ENCODE data around the gene ZIC4. TPM values are rescaled to one million over a fixed set of nuclear protein-coding genes. Genes with fewer than 3 reads are reported as not detected.

ZIC4 gene
- total and polyA plus RNA-seq, 10 of the 15 experiments (the other 5 are each of a cell fraction or from before 2014, with no cell fraction given), result not detected

GRCh38 chr3:147414390-147415138 lies 8.2 kb upstream of the ZIC4 start:
- CTCF ChIA-PET, result interaction anchor here (1.4 kb wide), 1 partner anchor 10 kb away, joined by 3 read pairs; no protein-coding TSS in a partner anchor
- POLR2A ChIA-PET, result no interaction called here
- FAIRE-seq (no peak), DNase-seq (ENCODE audit: low read depth, low spot score) (no peak), ATAC-seq (no peak)
- H2AFZ ChIP-seq (ENCODE audit: control insufficient read depth, low read depth, low read length), result no peak overlapping the region
- H3K36me3 ChIP-seq (ENCODE audit: control insufficient read depth in 2 of 2, insufficient read depth in 2 of 2, low read length in 1 of 2), result no peaks in the 10 kb centered on the region
- peaks cover 11 to 23% of the 10 kb centered on the region in 2 experiments for H3K27me3 ChIP-seq (replicated peaks in 1 of 2; ENCODE audit: control insufficient read depth in 2 of 2, insufficient read depth in 2 of 2, low read length in 1 of 2)
- SMC1A ChIA-PET (ENCODE audit: uncharacterized antibody, unreplicated experiment), result no interaction called here
- TF ChIP-seq NR2F1 (conservative IDR thresholded peaks at IDR 0.05), result no peak
- no peak for TF ChIP-seq POU2F2 (IDR thresholded peaks at IDR 0.05; ENCODE audit: borderline replicate concordance, low read depth, low read length)
- TF ChIP-seq USF2 (IDR thresholded peaks at IDR 0.05; ENCODE audit: borderline replicate concordance, low read depth, low read length), result no peak
- TF ChIP-seq BHLHE40 (IDR thresholded peaks at IDR 0.05; ENCODE audit: borderline replicate concordance in 1 of 2, low read depth in 2 of 2, low read length in 1 of 2), result no peak
- no peak for TF ChIP-seq RUNX3 (IDR thresholded peaks at IDR 0.05; ENCODE audit: low read length)
- TF ChIP-seq SUPT20H (IDR thresholded peaks at IDR 0.05; ENCODE audit: borderline replicate concordance, control insufficient read depth, low read depth, low read length), result no peak
- no peak for TF ChIP-seq MTA2 (IDR thresholded peaks at IDR 0.05; ENCODE audit: low read depth)
- no peak for TF ChIP-seq HDAC2 (IDR thresholded peaks at IDR 0.05)
- no peak for TF ChIP-seq BACH1 (IDR thresholded peaks at IDR 0.05; ENCODE audit: borderline replicate concordance)
- no peak for TF ChIP-seq IRF3 (IDR thresholded peaks at IDR 0.05)
- TF ChIP-seq ZBTB4 (CRISPR knock-in tag; IDR thresholded peaks at IDR 0.05), result no peak
- TF ChIP-seq MXI1 (IDR thresholded peaks at IDR 0.05; ENCODE audit: low read depth, low read length), result no peak
- no peak for TF ChIP-seq SIX5 (IDR thresholded peaks at IDR 0.05; ENCODE audit: low read depth, low read length, severe bottlenecking)
- TF ChIP-seq RBBP5 (conservative IDR thresholded peaks at IDR 0.05), result no peak
- no peak for TF ChIP-seq CBX5 (IDR thresholded peaks at IDR 0.05; ENCODE audit: low read depth)
- no peak for TF ChIP-seq RELB (IDR thresholded peaks at IDR 0.05; ENCODE audit: low read depth)
- TF ChIP-seq ZNF384 (IDR thresholded peaks at IDR 0.05; ENCODE audit: borderline replicate concordance, low read depth, low read length), result no peak
- no peak for TF ChIP-seq LARP7 (IDR thresholded peaks at IDR 0.05)
- TF ChIP-seq FOXM1 (IDR thresholded peaks at IDR 0.05; ENCODE audit: low read depth, low read length), result no peak
- 24% methylated on average over 18 of the region's 18 CpGs for WGBS (ENCODE audit: insufficient coverage, insufficient replicate concordance, low lambda C conversion rate, missing lambda C conversion rate)
- H3K9ac ChIP-seq (ENCODE audit: control insufficient read depth, insufficient read depth, low read length), result no peak overlapping the region
- BruUV-seq (replicated peaks), result no TSS peak
- H3K4me3 ChIP-seq, result no peak overlapping the region
- H3K4me2 ChIP-seq (ENCODE audit: control insufficient read depth, insufficient read depth), result no peak overlapping the region
- no peaks in the 10 kb centered on the region for H3K4me1 ChIP-seq (ENCODE audit: control insufficient read depth, insufficient read depth, low read length)
- no peaks in the 10 kb centered on the region for H4K20me1 ChIP-seq (ENCODE audit: control insufficient read depth, insufficient read depth)
- no peaks in the 10 kb centered on the region for H3K79me2 ChIP-seq (ENCODE audit: control insufficient read depth, insufficient read depth, low read length)
- in situ Hi-C loops (cut with MboI) (no loop called here), intact Hi-C loops (cut with micrococcal nuclease; ENCODE audit: unreplicated experiment) (no loop called here)
- RAD21 ChIA-PET (ENCODE audit: unreplicated experiment), result no interaction called here
- no peaks in the 10 kb centered on the region; the same call in 2 of the 3 replicates for H3K9me3 ChIP-seq (replicated peaks; ENCODE audit: control insufficient read depth, insufficient read depth, low read length)
- H3K27ac ChIP-seq (ENCODE audit: control insufficient read depth, insufficient read depth), result no peak overlapping the region

Data from GM12878 (cell line).